GM21825 (cell line): ENCODE measurements around the gene ARMC12.
"Not testable (repeated sequence)": the region's sequence is repeated elsewhere in the genome, so short reads cannot be mapped to it uniquely, and the experiment has no call there.

ENCODE experiments used
- ATAC-seq: cut with Tn5 transposase; IDR thresholded peaks from one replicate; pipeline ENCODE4 v1.9.1; 2021; ENCODE audit warnings: mild to moderate bottlenecking, moderate library complexity; ENCODE audit not compliant: unreplicated experiment

Gene ARMC12

GRCh38 chr6:35733633-35734032 is 3.2 kb upstream of the ARMC12 start:
- ATAC-seq, result no peak

- ATAC-seq, result not testable (repeated sequence)
Measured at GRCh38 chr6:35734319-35734718, 2.5 kb upstream of the ARMC12 start.

GRCh38 chr6:35735452-35735851 is 1.4 kb upstream of the ARMC12 start:
- no peak for ATAC-seq

GRCh38 chr6:35736253-35736894 is 458 bp upstream of the ARMC12 start:
- no peak for ATAC-seq

GRCh38 chr6:35737413-35738211 is 780 bp downstream of the ARMC12 start:
- ATAC-seq, result no peak

- no peak for ATAC-seq
Measured at GRCh38 chr6:35739645-35740524, 3.1 kb downstream of the ARMC12 start.

- ATAC-seq, result no peak
Measured at GRCh38 chr6:35742842-35743241, 6.0 kb downstream of the ARMC12 start.

- no peak for ATAC-seq
Measured at GRCh38 chr6:35745509-35745908, 8.7 kb downstream of the ARMC12 start.

- ATAC-seq, result no peak
Measured at GRCh38 chr6:35746516-35746915, 9.7 kb downstream of the ARMC12 start.

GRCh38 chr6:35747877-35748276 is 11.0 kb downstream of the ARMC12 start:
- no peak for ATAC-seq

- no peak for ATAC-seq
Measured at GRCh38 chr6:35750557-35750956, 13.7 kb downstream of the ARMC12 start.

GRCh38 chr6:35751594-35751993 is 14.8 kb downstream of the ARMC12 start:
- ATAC-seq, result no peak

GRCh38 chr6:35752330-35752729 is 15.5 kb downstream of the ARMC12 start:
- ATAC-seq, result no peak

GRCh38 chr6:35754452-35755277 is 17.8 kb downstream of the ARMC12 start:
- no peak for ATAC-seq

- ATAC-seq, result no peak
Measured at GRCh38 chr6:35755278-35755924, 18.6 kb downstream of the ARMC12 start.

- no peak for ATAC-seq
Measured at GRCh38 chr6:35757456-35758123, 20.8 kb downstream of the ARMC12 start.

- ATAC-seq, result no peak
Measured at GRCh38 chr6:35759426-35759825, 22.6 kb downstream of the ARMC12 start.

GRCh38 chr6:35765739-35766138 is 28.9 kb downstream of the ARMC12 start:
- no peak for ATAC-seq

- ATAC-seq, result no peak
Measured at GRCh38 chr6:35769211-35769610, 32.4 kb downstream of the ARMC12 start.

- ATAC-seq, result no peak
Measured at GRCh38 chr6:35771343-35771627, 34.5 kb downstream of the ARMC12 start.
